Left forelimb (tissue), 1 donor: ENCODE measurements around the gene ICAM2.
"Not testable (repeated sequence)": the region's sequence is repeated elsewhere in the genome, so short reads cannot be mapped to it uniquely, and the experiment has no call there.

Source experiments
- DNase-seq: peaks from one replicate; pipeline ENCODE4 v3.0.0-alpha.2; 2018; ENCODE audit warnings: low spot score

The ICAM2 gene

GRCh38 chr17:63997341-63998048, 22.9 kb downstream of the ICAM2 start:
- no peak for DNase-seq

GRCh38 chr17:63996430-63997182, 23.8 kb downstream of the ICAM2 start:
- DNase-seq = no peak

GRCh38 chr17:63995626-63996025, 24.8 kb downstream of the ICAM2 start:
- DNase-seq = no peak

- DNase-seq = no peak
Observed at GRCh38 chr17:63993368-63993985, 27.0 kb downstream of the ICAM2 start.

GRCh38 chr17:63991611-63992010, 28.8 kb downstream of the ICAM2 start:
- no peak for DNase-seq

GRCh38 chr17:63989622-63990345, 30.6 kb downstream of the ICAM2 start:
- DNase-seq = no peak

- DNase-seq = peak; percentile 73
Observed at GRCh38 chr17:63988741-63989621, 31.5 kb downstream of the ICAM2 start.

- DNase-seq = no peak
Observed at GRCh38 chr17:63988127-63988478, 32.3 kb downstream of the ICAM2 start.

GRCh38 chr17:63987221-63988126, 33.0 kb downstream of the ICAM2 start:
- DNase-seq = no peak

- no peak for DNase-seq
Observed at GRCh38 chr17:63986821-63987220, 33.6 kb downstream of the ICAM2 start.

GRCh38 chr17:63985387-63986140, 34.9 kb downstream of the ICAM2 start:
- DNase-seq = no peak

GRCh38 chr17:63984651-63985386, 35.6 kb downstream of the ICAM2 start:
- DNase-seq = no peak

- DNase-seq = no peak
Observed at GRCh38 chr17:63984236-63984635, 36.2 kb downstream of the ICAM2 start.

- no peak for DNase-seq
Observed at GRCh38 chr17:63983320-63983719, 37.1 kb downstream of the ICAM2 start.

GRCh38 chr17:63982641-63983040, 37.8 kb downstream of the ICAM2 start:
- not testable (repeated sequence) for DNase-seq

- no peak for DNase-seq
Observed at GRCh38 chr17:63978272-63979200, 41.9 kb downstream of the ICAM2 start.

GRCh38 chr17:63976702-63977101, 43.7 kb downstream of the ICAM2 start:
- no peak for DNase-seq
